AG08396 (cell line): ENCODE data around the gene RARS1.

Experiments used
- DNase-seq: peaks from one replicate; pipeline ENCODE4 v3.0.0; 2012; ENCODE audit warnings: low spot score, mixed read lengths

The RARS1 gene

DNA sequence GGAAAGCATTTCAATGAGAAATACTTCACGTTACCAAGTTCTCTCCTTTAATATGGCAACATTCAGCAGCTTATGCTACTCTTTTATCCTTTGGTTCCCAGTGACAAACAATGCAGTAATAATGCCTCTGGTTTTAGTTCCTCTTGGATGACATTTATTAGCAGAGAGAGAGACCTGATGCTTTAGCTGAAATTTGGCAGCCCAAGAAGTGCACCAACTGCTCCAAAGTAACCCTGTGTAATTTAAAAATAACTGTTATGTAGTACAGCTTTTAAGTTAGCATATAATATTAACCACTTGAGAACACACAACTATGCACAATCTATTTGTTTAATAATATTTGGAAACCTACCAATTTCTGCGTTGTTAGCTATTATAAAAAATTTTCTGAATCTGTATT, 71.1 kb downstream of the RARS1 start:
- DNase-seq = no peak

DNA sequence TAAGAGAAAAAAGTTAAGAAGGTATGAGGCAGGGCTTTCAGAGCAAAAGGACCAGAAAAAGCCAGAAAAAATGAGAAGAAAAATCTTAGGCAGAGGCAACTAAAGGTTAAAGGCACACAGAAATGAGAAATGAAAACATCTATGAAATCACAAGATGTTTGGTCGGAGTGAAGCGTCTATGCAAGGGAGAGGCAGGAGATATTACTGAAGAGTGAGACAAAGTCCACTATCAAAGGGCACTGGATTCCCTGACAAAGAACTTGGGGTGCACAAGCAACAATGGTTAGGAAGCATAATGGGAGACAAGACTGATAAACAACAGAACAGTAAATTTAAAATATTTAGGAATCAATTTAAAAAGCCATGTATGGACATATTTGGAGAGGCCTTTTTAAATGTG, 76.0 kb downstream of the RARS1 start:
- DNase-seq = no peak

DNA sequence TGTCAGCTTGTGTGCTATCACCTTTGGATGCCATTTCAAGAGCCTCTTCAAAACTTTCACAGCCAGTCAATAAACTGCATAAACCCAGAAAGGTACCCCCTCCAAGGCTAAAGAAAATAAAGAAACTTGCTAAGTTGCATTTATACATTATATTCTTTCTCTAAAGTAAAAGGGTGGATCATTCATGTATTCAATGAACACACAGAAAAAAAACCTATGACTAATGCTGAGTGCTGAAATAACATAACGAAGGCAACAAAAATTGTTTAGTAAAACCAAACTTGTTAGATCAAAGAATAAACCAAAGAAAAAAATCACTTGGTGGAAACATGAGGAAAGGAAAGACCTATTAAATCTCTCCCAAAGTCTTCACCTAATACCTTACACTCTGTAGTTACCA, 77.7 kb downstream of the RARS1 start:
- DNase-seq = no peak

DNA sequence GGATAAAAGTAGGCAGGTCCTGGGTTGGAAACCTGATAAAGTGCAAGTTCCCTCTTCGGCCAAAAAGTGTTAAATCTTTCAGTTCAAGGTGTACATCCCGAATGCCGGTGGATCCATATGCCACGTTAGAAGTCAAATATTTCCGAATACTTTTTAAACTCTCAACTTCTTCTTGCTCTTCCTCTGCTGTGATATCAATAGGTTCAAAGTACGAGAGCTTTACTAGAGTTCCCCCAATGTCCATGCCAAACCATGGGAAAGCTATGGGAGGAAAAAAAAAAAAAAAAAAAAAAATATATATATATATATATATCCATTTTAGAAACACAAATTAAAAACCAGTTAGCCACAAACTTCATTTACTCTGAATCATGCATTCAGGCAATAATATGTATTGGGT, 82.5 kb downstream of the RARS1 start:
- no peak for DNase-seq
